Effector memory CD4-positive, alpha-beta T cell (primary cell): ENCODE data around the gene SELENOI.
"Not testable (repeated sequence)": the region's sequence is repeated elsewhere in the genome, so short reads cannot be mapped to it uniquely, and the experiment has no call there.

ENCODE experiments used
- DNase-seq, 3 donors: peaks; one replicate each; pipeline ENCODE4 v3.0.0-alpha.2; 2020
- H3K27ac ChIP-seq: 2 replicates; pipeline ENCODE4 v1.7.0; 2013; ENCODE audit warnings: mild to moderate bottlenecking, low read length, moderate library complexity; ENCODE audit not compliant: insufficient read depth, poor library complexity, severe bottlenecking
- H3K27me3 ChIP-seq: replicated peaks from 2 replicates; pipeline ENCODE4 v1.7.0; 2013; ENCODE audit warnings: mild to moderate bottlenecking, low read length; ENCODE audit not compliant: insufficient read depth, control insufficient read depth, poor library complexity, severe bottlenecking
- H3K36me3 ChIP-seq: 2 replicates; pipeline ENCODE4 v1.7.0; 2013; ENCODE audit warnings: mild to moderate bottlenecking, low read length, moderate library complexity; ENCODE audit not compliant: control insufficient read depth, insufficient read depth
- H3K4me1 ChIP-seq: 2 replicates; pipeline ENCODE4 v1.7.0; 2013; ENCODE audit warnings: low read length, mild to moderate bottlenecking; ENCODE audit not compliant: control insufficient read depth, insufficient read depth, poor library complexity, severe bottlenecking
- H3K4me3 ChIP-seq: 2 replicates; pipeline ENCODE4 v1.7.0; 2013; ENCODE audit warnings: low read length, low read depth, mild to moderate bottlenecking; ENCODE audit not compliant: insufficient read depth, poor library complexity, severe bottlenecking
- H3K9me3 ChIP-seq: 2 replicates; pipeline ENCODE4 v1.7.0; 2013; ENCODE audit warnings: mild to moderate bottlenecking, low read length, moderate library complexity; ENCODE audit not compliant: control insufficient read depth

The SELENOI gene

GRCh38 chr2:26325851-26326250, 20.1 kb upstream of the SELENOI start:
- Histone ChIP-seq H3K27ac (no peak overlapping the region), H3K4me3 (no peak overlapping the region), H3K4me1 (no peaks in the 10 kb centered on the region), H3K36me3 (no peaks in the 10 kb centered on the region), H3K27me3 (no peaks in the 10 kb centered on the region), H3K9me3 (no peaks in the 10 kb centered on the region)
- DNase-seq: no peak

GRCh38 chr2:26326514-26326913, 19.4 kb upstream of the SELENOI start:
- Histone ChIP-seq H3K36me3 (no peaks in the 10 kb centered on the region), H3K27ac (no peak overlapping the region), H3K9me3 (no peaks in the 10 kb centered on the region), H3K4me3 (no peak overlapping the region), H3K27me3 (no peaks in the 10 kb centered on the region), H3K4me1 (no peaks in the 10 kb centered on the region)
- DNase-seq: no peak

GRCh38 chr2:26327291-26328272, 18.4 kb upstream of the SELENOI start:
- no peak overlapping the region for H3K4me3 ChIP-seq
- DNase-seq: no peak
- H3K36me3 ChIP-seq: no peaks in the 10 kb centered on the region
- no peak overlapping the region for H3K27ac ChIP-seq
- no peaks in the 10 kb centered on the region for H3K9me3 ChIP-seq
- no peaks in the 10 kb centered on the region for H3K4me1 ChIP-seq
- no peaks in the 10 kb centered on the region for H3K27me3 ChIP-seq

DNA sequence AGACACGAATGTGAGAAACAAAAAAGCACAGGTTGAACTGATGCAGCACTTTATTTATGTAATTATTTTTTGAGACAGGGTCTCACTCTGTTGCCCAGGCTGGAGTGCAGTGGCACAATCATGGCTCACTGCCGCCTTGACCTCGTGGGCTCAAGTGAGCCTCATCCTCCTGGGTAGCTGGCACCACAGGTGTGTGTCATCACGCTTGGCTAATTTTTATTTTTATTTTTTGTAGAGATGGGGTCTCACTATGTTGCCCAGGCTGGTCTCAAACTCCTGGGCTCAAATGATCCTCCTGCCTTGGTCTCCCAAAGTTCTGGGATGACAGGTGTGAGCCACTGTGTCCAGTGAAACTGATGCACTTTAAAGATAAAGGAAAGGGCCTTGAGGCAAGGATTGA, 16.9 kb upstream of the SELENOI start:
- not testable (repeated sequence) for H3K4me1 ChIP-seq, H3K36me3 ChIP-seq, H3K27ac ChIP-seq, H3K27me3 ChIP-seq, DNase-seq, H3K9me3 ChIP-seq, H3K4me3 ChIP-seq

- H3K27ac ChIP-seq: no peak overlapping the region
- no peaks in the 10 kb centered on the region for H3K36me3 ChIP-seq
- DNase-seq: peak; percentile 41 to 63 (median 46)
- no peaks in the 10 kb centered on the region for H3K4me1 ChIP-seq
- no peak overlapping the region for H3K4me3 ChIP-seq
- H3K27me3 ChIP-seq: no peaks in the 10 kb centered on the region
- no peaks in the 10 kb centered on the region for H3K9me3 ChIP-seq
These were observed 15.8 kb upstream of the SELENOI start for GRCh38 chr2:26330114-26330549.

- DNase-seq: no peak
- no peak overlapping the region for H3K27ac ChIP-seq
- H3K27me3 ChIP-seq: no peaks in the 10 kb centered on the region
- H3K36me3 ChIP-seq: no peaks in the 10 kb centered on the region
- no peaks in the 10 kb centered on the region for H3K9me3 ChIP-seq
- no peaks in the 10 kb centered on the region for H3K4me1 ChIP-seq
- no peak overlapping the region for H3K4me3 ChIP-seq
These were observed 15.3 kb upstream of the SELENOI start for GRCh38 chr2:26330604-26331003.

- H3K4me1 ChIP-seq, H3K27me3 ChIP-seq, H3K9me3 ChIP-seq, H3K36me3 ChIP-seq, DNase-seq, H3K4me3 ChIP-seq, H3K27ac ChIP-seq: not testable (repeated sequence)
These were observed 14.6 kb upstream of the SELENOI start for GRCh38 chr2:26331321-26331720.

DNA sequence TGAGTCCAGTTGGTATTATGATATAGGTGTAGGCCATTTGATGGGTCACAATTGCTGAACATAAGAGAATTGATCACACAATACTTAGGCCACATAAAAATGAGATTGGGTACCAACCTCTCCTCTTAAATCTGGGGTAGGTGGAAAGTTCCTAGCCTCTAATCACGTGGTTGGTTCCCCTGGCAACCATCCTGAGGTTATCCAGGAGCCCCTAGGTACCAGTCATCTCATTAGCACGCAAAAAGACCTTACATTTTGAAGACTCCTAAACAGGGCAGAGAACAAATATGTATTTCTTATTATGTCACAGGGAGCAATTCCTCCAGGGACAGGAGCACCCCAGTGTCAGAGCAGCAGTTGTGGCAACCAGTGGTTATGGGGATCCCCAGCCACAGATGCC, 12.7 kb upstream of the SELENOI start:
- Histone ChIP-seq H3K27ac (no peak overlapping the region), H3K9me3 (no peaks in the 10 kb centered on the region), H3K4me1 (no peaks in the 10 kb centered on the region), H3K36me3 (no peaks in the 10 kb centered on the region), H3K27me3 (no peaks in the 10 kb centered on the region), H3K4me3 (no peak overlapping the region)
- DNase-seq: no peak

DNA sequence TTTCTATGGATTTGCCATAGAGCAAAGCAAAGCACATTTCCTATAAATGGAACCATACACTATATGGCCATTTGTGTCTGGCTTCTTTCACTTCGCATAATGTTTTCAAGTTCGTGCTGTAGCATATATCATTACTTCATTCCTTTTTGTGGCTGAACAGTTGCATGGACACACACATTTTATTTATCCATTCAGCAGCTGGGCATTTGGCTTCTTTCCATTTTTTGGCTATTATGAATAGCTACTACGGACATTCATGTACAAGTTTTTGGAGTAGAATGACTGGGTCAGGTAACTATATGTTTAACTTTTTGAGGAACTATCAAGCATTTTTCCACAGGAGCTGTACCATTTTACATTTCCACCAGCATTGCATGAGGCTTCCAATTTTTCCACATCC, 10.7 kb upstream of the SELENOI start:
- no peak overlapping the region for H3K4me3 ChIP-seq
- H3K27me3 ChIP-seq: no peaks in the 10 kb centered on the region
- no peak for DNase-seq
- H3K36me3 ChIP-seq: no peaks in the 10 kb centered on the region
- H3K9me3 ChIP-seq: no peaks in the 10 kb centered on the region
- no peak overlapping the region for H3K27ac ChIP-seq
- no peaks in the 10 kb centered on the region for H3K4me1 ChIP-seq

GRCh38 chr2:26336719-26337118, 9.2 kb upstream of the SELENOI start:
- Histone ChIP-seq H3K4me1 (no peaks in the 10 kb centered on the region), H3K9me3 (no peaks in the 10 kb centered on the region), H3K36me3 (no peaks in the 10 kb centered on the region), H3K4me3 (no peak overlapping the region), H3K27me3 (no peaks in the 10 kb centered on the region), H3K27ac (no peak overlapping the region)
- no peak for DNase-seq
